Activated T-helper 17 cell treated with anti-CD3 and anti-CD28 coated beads, Interleukin-2, amount 50 U/mL, for 72 hours (primary cell): Measurements from ENCODE around the gene TRABD2B. TPM values are rescaled to one million over a fixed set of nuclear protein-coding genes. Genes with fewer than 3 reads are reported as not detected.

Source experiments
- ATAC-seq: fragments of 150-1000 bp; cut with Tn5 transposase; replicated peaks from 2 replicates; pipeline ENCODE4 v1.10.0; 2021; ENCODE audit warnings: mild to moderate bottlenecking, moderate library complexity
- H3K27ac Mint-ChIP-seq: one replicate; pipeline ENCODE4 v1.8.0; 2022; ENCODE audit warnings: mixed read lengths
- H3K27me3 Mint-ChIP-seq: one replicate; pipeline ENCODE4 v1.8.0; 2022; ENCODE audit warnings: mixed read lengths
- H3K36me3 Mint-ChIP-seq: one replicate; pipeline ENCODE4 v1.8.0; 2022; ENCODE audit warnings: low read depth, mild to moderate bottlenecking, mixed read lengths
- H3K4me1 Mint-ChIP-seq: one replicate; pipeline ENCODE4 v1.8.0; 2022; ENCODE audit warnings: mixed read lengths
- H3K4me3 Mint-ChIP-seq: one replicate; pipeline ENCODE4 v1.8.0; 2022; ENCODE audit warnings: mild to moderate bottlenecking, mixed read lengths
- H3K9me3 Mint-ChIP-seq: one replicate; pipeline ENCODE4 v1.8.0; 2022; ENCODE audit warnings: mixed read lengths
- total RNA-seq, 2 donors: library from RNA; stranded (reverse); gene quantifications; one replicate each; pipeline ENCODE4 v1.2.3, GENCODE V29; 2022

The TRABD2B gene
- total RNA-seq, 2 donors from 2014 or later = not detected

DNA sequence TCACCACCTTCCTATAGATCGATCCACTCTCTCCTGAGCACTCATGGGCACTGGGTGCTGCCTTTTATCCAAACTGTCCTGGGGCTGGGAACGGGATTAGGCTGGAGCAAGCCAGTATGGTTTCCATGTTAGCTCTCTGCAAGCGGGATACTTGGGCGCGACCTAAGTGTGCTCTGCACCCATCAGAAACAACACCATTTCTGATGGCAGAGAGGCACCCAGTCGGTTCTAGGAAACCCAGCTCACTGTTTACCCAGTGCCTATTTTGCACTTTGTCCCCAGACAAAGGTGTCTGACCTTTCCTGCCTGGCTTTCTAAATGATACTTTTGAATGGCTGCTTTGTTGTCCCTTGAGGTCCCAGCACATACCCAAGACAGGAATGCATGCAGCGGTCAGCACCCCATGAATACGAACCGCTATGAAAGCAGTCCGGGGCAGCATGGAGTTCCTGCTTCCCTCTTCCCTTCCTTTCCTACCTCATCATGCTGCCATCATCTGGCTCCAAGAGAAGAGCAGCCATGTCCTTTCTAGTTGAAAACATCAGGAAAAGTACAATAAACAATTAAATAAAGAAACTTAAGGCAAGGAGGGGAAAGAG lies 83.9 kb downstream of the TRABD2B start:
- peaks cover 22% of the 10 kb centered on the region for H3K27me3 Mint-ChIP-seq
- H3K27ac Mint-ChIP-seq = no peak overlapping the region
- no peak overlapping the region for H3K4me3 Mint-ChIP-seq
- H3K9me3 Mint-ChIP-seq = no peaks in the 10 kb centered on the region
- no peaks in the 10 kb centered on the region for H3K4me1 Mint-ChIP-seq
- ATAC-seq = no peak
- H3K36me3 Mint-ChIP-seq = no peaks in the 10 kb centered on the region

DNA sequence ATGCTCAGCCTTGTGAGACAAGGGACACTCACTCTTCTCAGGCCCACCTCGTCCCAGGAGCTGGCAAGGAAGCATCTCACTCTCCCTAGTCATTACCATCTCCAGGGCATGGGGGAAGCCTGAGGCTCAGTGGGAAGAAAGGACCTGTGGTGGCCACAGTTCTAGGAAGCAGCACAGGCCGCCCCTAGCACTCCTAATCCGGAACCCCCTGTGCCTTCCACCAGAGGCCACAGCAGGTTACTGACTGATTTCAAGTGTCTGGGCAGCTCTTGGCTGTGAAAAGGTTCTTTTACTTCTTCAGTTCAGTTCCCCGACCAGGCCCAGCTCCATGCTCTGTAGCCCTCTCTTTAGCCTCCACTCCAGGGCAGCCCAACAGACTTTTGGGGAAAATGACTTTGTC lies 84.4 kb downstream of the TRABD2B start:
- Mint-ChIP-seq H3K9me3 (no peaks in the 10 kb centered on the region), H3K4me1 (no peaks in the 10 kb centered on the region), H3K36me3 (no peaks in the 10 kb centered on the region), H3K27ac (no peak overlapping the region), H3K27me3 (peaks cover 21% of the 10 kb centered on the region), H3K4me3 (no peak overlapping the region)
- ATAC-seq = no peak

DNA sequence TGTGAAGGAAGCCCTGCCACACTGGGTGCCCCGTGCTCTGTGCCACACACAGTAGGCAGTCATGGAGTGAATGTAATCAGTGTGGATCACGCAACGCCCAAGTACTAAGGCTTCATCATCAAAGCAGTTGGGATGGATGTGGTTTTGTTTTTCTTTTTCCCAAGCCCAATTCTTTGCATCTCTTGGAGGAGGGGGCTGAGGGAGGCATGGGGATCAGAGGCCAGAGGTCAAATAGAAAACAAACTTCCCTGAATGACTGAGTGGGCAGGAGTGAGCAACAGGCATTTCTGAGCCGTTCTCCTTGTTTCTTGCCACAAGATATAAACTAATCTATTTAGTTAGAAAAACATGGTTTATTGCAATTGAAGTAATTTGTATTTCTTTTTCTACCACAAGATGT lies 85.3 kb downstream of the TRABD2B start:
- ATAC-seq = no peak
- no peaks in the 10 kb centered on the region for H3K4me1 Mint-ChIP-seq
- no peak overlapping the region for H3K27ac Mint-ChIP-seq

DNA sequence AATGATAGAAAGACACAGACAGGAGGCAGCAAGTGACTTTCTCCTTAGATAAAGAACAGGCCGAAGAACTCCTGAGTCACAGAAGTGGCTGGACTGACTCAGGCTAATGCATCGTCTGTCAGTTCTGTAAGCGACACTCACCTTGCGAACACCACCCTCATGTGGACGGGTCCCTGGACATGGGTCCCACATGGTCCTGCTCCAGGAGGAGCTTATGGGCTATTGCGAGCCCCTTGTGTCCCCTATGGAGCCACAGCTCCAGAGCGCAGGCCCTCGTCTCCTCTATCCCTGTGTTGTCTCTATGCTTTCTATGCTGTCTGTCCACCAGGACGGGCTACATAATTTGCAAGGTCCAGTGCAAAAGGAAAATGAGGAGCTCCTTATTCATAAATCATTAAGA lies 85.8 kb downstream of the TRABD2B start:
- no peaks in the 10 kb centered on the region for H3K4me1 Mint-ChIP-seq
- H3K4me3 Mint-ChIP-seq = no peak overlapping the region
- no peak for ATAC-seq
- H3K27me3 Mint-ChIP-seq = peaks cover 16% of the 10 kb centered on the region
- H3K27ac Mint-ChIP-seq = no peak overlapping the region
- H3K36me3 Mint-ChIP-seq = no peaks in the 10 kb centered on the region
- no peaks in the 10 kb centered on the region for H3K9me3 Mint-ChIP-seq

More for the DNA sequence above, 85.3 kb downstream of the TRABD2B start:
- Mint-ChIP-seq H3K27me3 (peaks cover 20% of the 10 kb centered on the region), H3K4me3 (no peak overlapping the region), H3K36me3 (no peaks in the 10 kb centered on the region), H3K9me3 (no peaks in the 10 kb centered on the region)

DNA sequence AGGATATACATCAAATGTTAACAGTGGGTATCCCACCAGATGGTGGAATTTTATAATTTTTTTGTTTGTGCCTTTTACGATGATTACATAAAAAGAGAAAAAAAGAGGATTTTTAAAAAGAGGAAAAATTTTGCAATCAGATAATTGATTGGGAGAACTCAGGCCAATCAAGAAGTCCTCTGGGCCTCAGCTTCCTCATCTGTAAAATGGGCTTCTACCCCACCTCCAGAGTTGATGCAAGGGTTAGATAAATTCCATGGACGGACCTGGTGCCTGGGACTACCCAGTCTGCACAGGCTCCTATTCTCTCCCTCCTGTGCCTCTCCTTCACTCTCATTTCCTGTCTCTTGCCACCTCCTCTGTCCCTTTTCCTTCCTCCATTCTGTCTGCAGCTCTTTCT lies 88.9 kb downstream of the TRABD2B start:
- Mint-ChIP-seq H3K9me3 (no peaks in the 10 kb centered on the region), H3K4me1 (no peaks in the 10 kb centered on the region)
- ATAC-seq = no peak

DNA sequence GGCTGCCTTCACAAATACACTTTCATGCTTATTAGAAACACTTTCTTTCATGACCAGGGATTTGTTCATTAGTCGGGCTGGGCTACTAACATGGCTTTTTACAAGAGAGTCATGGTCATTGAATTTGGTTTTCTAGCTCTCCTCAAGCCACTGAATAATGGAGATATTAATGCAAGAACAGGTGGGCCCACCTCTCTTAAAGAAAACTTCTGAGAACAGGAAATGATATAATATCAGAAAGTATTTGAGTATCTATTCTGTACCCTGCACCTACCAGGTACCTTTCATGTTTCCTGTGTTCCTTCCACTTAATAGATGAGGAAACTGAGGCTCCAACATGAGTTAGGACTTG lies 90.0 kb downstream of the TRABD2B start:
- Mint-ChIP-seq H3K4me1 (no peaks in the 10 kb centered on the region), H3K9me3 (no peaks in the 10 kb centered on the region), H3K4me3 (no peak overlapping the region), H3K27ac (no peak overlapping the region), H3K27me3 (peaks cover 13% of the 10 kb centered on the region), H3K36me3 (no peaks in the 10 kb centered on the region)
- ATAC-seq = no peak

More for the DNA sequence above, 88.9 kb downstream of the TRABD2B start:
- no peaks in the 10 kb centered on the region for H3K36me3 Mint-ChIP-seq
- H3K27ac Mint-ChIP-seq = no peak overlapping the region
- H3K27me3 Mint-ChIP-seq = peaks cover 13% of the 10 kb centered on the region
- no peak overlapping the region for H3K4me3 Mint-ChIP-seq

DNA sequence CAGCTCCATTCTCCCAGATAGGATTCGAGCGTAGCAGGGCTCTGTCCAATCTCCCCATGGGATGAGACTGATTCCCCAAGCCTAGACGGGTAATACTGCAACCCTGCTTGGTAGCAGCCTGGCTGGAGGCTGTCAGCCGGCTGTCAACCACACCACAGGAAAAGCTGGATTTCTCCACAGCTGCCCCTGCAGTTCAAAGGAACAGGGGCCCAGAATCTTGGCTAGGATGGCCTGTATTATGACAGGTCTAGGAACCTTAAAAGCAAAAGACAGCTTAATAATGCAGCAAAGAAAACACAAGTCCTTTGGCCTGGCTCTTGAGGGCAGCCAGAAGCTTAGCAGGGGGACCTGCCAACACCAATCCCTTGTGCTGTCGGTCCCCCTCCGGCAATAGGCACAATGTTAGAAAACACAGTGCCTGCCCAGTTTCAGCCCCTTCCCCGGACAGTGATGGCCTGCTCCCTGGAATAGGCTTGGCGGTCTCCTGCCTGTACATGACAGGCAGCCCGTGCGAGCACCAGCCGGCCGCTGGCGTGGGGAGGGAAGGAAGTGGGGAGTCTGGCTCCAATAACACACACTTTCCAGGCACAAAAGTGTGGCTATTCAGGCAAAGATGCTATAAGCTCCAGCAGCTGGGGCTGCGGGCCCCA lies 90.5 kb downstream of the TRABD2B start:
- no peaks in the 10 kb centered on the region for H3K4me1 Mint-ChIP-seq
- peaks cover 13% of the 10 kb centered on the region for H3K27me3 Mint-ChIP-seq
- H3K27ac Mint-ChIP-seq = no peak overlapping the region
- no peaks in the 10 kb centered on the region for H3K9me3 Mint-ChIP-seq
- ATAC-seq = no peak
- H3K4me3 Mint-ChIP-seq = no peak overlapping the region
- no peaks in the 10 kb centered on the region for H3K36me3 Mint-ChIP-seq

DNA sequence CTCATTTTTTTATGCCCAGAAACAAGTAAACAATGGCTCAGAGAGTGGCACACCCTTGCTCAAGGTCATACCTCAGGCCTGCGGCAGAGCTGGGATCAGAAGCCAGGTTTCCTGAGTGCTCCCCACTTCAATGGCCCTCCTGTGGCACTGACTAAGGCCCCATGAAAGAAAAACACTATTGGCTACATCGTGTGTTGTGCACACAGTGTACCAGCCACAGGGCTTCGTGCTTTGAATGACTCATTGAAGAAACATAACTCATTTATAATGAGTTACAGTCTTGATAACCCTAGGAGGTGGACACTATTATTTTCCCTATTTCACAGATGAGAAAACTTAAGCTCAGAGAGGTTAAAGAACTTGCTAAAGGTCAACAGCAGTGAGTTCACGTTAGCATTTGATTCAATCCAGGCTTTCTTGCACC lies 91.2 kb downstream of the TRABD2B start:
- Mint-ChIP-seq H3K27me3 (peaks cover 17% of the 10 kb centered on the region), H3K9me3 (no peaks in the 10 kb centered on the region), H3K27ac (no peak overlapping the region), H3K4me1 (no peaks in the 10 kb centered on the region), H3K36me3 (no peaks in the 10 kb centered on the region), H3K4me3 (no peak overlapping the region)
- ATAC-seq = no peak

DNA sequence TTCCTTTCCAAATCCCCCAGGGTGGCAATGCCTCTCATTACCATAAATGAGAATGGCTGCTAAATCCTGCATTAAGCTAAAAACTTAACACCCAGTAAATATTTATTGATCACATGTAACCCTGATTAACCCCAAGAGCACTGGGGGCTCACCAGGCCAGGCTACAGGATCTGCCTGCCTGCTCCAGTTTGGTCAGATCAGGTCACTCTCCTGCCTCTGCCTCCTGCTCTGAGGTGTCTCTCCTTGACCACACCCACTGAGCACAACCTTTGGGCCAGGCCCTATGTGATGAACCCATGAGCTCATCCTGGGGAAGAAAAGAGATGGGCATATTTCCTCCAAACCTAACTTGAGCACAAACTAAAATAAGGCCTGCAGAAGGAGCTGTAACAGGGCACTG lies 93.5 kb downstream of the TRABD2B start:
- Mint-ChIP-seq H3K9me3 (no peaks in the 10 kb centered on the region), H3K4me3 (no peak overlapping the region), H3K27ac (no peak overlapping the region), H3K4me1 (no peaks in the 10 kb centered on the region), H3K36me3 (no peaks in the 10 kb centered on the region), H3K27me3 (peaks cover 11% of the 10 kb centered on the region)
- ATAC-seq = no peak

DNA sequence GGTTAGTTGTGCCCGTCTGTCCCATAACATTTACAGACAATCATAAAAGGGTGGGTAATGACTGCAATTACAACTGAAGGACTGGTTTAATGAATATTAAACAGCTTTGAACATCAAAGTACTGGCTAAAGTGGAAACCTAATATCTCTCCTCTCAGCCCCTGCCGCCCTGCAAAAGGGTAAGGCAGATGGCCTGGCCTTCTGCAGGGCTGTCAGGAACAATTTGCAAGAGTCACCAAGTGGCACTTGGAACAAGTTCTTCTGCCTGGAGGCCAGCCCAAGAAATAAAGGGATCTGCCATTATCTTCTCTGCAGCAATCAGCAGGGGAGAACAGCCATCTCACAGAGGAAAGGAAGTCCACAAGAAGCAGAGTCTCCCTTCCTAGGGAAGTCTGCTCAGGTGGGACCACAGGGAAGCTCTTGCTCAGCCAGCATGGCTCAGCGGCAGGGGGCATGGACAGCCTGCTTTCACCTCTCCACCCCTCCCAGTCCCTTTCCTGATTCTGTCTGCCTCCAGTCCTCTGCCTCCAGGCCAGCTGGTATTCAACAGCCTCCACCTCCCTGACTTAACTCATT lies 96.1 kb downstream of the TRABD2B start:
- H3K9me3 Mint-ChIP-seq = no peaks in the 10 kb centered on the region
- H3K27ac Mint-ChIP-seq = no peak overlapping the region
- H3K4me1 Mint-ChIP-seq = no peaks in the 10 kb centered on the region
- peaks cover 8% of the 10 kb centered on the region for H3K27me3 Mint-ChIP-seq
- ATAC-seq = no peak
- H3K4me3 Mint-ChIP-seq = no peak overlapping the region
- H3K36me3 Mint-ChIP-seq = no peaks in the 10 kb centered on the region

DNA sequence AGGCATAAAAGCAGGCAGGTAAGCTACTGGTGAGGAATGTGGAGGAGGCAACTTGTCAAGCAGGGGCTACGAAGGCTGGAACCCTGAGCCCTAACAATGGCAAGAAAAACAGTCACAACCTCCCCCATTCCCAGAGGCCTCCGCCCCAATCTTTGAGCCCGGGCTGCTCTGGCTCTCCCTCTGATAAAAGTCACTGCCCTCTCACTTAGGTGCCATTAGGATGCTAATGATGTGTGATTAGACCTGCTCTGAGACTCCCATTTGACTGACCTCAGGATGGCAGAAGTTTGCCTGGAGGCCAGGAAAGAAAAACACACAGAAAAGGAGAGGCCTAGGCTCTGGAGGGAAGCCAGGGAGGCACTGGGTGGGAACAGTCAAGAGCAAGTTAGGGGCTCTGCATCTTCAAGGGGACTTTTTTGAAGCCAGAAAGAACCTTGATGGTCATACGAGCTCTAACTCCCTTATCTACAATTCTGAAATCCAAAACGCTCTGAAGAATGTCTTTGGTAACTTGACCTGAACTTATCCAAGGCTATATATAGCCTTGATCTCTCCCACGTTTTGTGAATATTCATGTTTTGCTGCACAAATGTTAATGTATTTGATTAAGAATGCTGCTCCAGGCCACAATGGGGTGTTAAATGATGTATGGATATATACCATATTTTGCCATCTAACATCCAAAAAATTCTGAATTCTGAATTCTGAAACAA lies 98.9 kb downstream of the TRABD2B start:
- H3K36me3 Mint-ChIP-seq = no peaks in the 10 kb centered on the region
- no peak overlapping the region for H3K4me3 Mint-ChIP-seq
- H3K9me3 Mint-ChIP-seq = no peaks in the 10 kb centered on the region
- H3K27me3 Mint-ChIP-seq = peaks cover 8% of the 10 kb centered on the region
- no peaks in the 10 kb centered on the region for H3K4me1 Mint-ChIP-seq
- no peak overlapping the region for H3K27ac Mint-ChIP-seq
- ATAC-seq = no peak

DNA sequence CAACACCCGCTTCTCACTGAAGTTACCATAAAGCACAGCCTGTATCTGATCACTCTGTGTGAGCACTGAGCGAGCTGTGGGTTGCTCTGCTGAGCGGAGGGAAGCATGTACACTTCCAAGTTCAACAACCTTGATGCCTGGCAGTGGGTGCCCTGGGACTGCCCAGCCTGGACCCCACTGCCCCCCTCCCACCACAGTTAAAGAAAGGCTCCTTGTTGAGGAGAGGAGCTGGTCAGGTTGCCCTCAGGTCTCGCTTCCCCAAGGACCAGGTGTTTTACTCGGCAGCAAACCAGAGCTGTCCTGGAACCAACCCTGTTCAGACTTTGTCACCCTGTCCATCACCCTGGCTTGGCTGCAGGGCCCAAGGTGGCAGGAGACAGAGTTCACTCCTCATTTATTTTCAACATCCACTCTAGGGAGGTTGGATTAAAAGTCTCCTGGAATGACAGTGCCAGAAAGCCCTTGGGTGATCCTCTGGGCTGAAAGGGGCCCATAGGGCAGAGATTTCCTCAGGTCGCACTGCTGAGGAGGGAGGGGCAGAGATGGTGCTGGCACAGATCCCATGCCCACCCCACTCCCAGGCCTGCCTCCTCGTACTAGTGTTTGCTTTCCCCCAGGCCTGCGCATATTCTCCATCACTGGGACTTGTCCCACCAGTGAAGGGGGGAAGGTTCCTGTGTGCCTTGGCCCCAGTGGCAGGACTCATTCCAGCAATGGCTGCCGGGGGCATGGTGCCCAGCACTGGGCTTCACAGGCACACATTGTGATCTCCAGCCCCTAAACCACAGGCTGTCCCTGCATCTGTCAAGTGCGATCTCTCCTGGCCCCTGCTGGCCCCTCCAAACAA lies 101.7 kb downstream of the TRABD2B start:
- H3K27me3 Mint-ChIP-seq = peaks cover 5% of the 10 kb centered on the region
- no peak overlapping the region for H3K4me3 Mint-ChIP-seq
- ATAC-seq = no peak
- no peak overlapping the region for H3K27ac Mint-ChIP-seq
- no peaks in the 10 kb centered on the region for H3K9me3 Mint-ChIP-seq
- no peaks in the 10 kb centered on the region for H3K4me1 Mint-ChIP-seq
- no peaks in the 10 kb centered on the region for H3K36me3 Mint-ChIP-seq

DNA sequence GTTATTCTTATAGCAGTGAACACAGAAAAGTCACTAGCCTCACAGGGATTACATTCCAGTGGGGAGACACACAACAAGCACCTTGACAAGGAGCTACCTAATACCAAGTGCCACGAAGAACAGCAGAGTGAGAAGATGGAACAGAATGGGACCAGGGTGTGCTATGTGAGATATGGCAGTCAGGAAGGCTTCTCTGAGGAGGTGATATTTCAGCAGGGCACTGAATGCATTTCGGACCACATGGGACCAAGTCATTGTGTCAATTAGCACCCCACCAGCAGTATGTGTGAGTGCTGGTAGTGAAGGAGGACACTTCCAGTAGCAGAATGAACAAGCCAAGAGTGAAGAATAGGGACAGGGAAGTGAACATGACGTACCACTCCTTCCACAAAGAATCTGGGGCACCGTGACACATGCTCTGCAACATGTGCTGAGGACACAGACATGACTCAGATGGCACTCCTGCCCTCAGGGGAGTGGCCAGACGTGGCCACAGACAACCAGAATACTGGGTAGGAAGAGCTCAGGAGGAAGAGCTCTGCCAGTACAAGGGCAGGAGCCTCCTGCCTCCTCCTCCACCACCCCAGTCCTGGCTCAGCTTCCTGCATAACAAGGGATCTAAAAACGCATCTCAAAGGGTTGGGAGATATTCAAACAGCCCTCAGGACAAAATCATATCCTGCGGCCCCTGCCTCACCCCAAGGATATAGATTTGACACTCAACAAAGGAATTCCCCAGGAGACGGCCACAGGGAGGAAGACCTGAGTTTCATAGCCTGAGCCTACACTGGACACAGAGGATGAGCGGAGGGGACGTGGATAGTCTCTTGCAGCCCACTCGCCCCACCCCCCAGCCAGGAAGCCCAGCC lies 102.5 kb downstream of the TRABD2B start:
- H3K27me3 Mint-ChIP-seq = peaks cover 5% of the 10 kb centered on the region
- H3K4me3 Mint-ChIP-seq = no peak overlapping the region
- no peaks in the 10 kb centered on the region for H3K36me3 Mint-ChIP-seq
- H3K27ac Mint-ChIP-seq = no peak overlapping the region
- H3K9me3 Mint-ChIP-seq = no peaks in the 10 kb centered on the region
- peak; percentile 73 for ATAC-seq
- H3K4me1 Mint-ChIP-seq = no peaks in the 10 kb centered on the region
